Small intestine (tissue), 7 donors: ENCODE results near the gene ERG. TPM values are rescaled to one million over a fixed set of nuclear protein-coding genes. Genes with fewer than 3 reads are reported as not detected.

ENCODE experiments used
- DNase-seq, 2 donors: peaks; one replicate each; pipeline versions ENCODE4 v3.0.0 to v3.0.0-alpha.2; 2013
- FAIRE-seq: peaks from 2 replicates; lab custom pipeline; 2012; peaks lifted over from hg19 to GRCh38; lab: Jason Lieb, UNC
- H3K27ac ChIP-seq, 3 donors: one replicate each; pipeline ENCODE4 v1.5.1; 2013; ENCODE audit warnings: low read length in 2 of 3, mild to moderate bottlenecking in 2 of 3, control low read depth in 1 of 3, inconsistent platforms in 1 of 3, low read depth in 1 of 3, moderate library complexity in 1 of 3
- H3K27me3 ChIP-seq, 3 donors: one replicate each; pipeline ENCODE4 v1.6.1; 2013; ENCODE audit warnings: low read length in 3 of 3, inconsistent platforms in 1 of 3; ENCODE audit not compliant: control insufficient read depth in 3 of 3, insufficient read depth in 3 of 3
- H3K36me3 ChIP-seq, 3 donors: one replicate each; pipeline ENCODE4 v1.6.1; 2013; ENCODE audit warnings: low read length in 3 of 3, inconsistent platforms in 1 of 3, low read depth in 1 of 3, mild to moderate bottlenecking in 1 of 3, moderate library complexity in 1 of 3; ENCODE audit not compliant: control insufficient read depth in 3 of 3, insufficient read depth in 2 of 3
- H3K4me1 ChIP-seq, 3 donors: one replicate each; pipeline ENCODE4 v1.6.1; 2013; ENCODE audit warnings: low read length in 2 of 3, inconsistent platforms in 1 of 3, low read depth in 1 of 3, mild to moderate bottlenecking in 1 of 3, moderate library complexity in 1 of 3; ENCODE audit not compliant: control insufficient read depth in 3 of 3, insufficient read depth in 2 of 3
- H3K4me3 ChIP-seq, 3 donors: one replicate each; pipeline ENCODE4 v1.5.1; 2013; ENCODE audit warnings: low read length in 3 of 3, control low read depth in 1 of 3, inconsistent platforms in 1 of 3, low read depth in 1 of 3, mild to moderate bottlenecking in 1 of 3, moderate library complexity in 1 of 3
- H3K9me3 ChIP-seq, 2 donors: one replicate each; pipeline ENCODE4 v1.6.1; 2013; ENCODE audit warnings: low read depth in 1 of 2, low read length in 1 of 2; ENCODE audit not compliant: control insufficient read depth in 2 of 2, insufficient read depth in 1 of 2
- whole genome bisulfite sequencing, 3 donors: extraction: QIAGEN DNeasy Blood & Tissue Kit; methylation state at CpG; one replicate each; pipeline ENCODE4 v1.1.7; 2013; 5-methylcytosine and 5-hydroxymethylcytosine counted together
- polyA plus RNA-seq, 4 donors: library from polyadenylated mRNA; stranded (reverse) in 3 of 4; unstranded in 1 of 4; fragments of 200-250 nt in 3 of 4; fragments of 120-200 nt in 1 of 4; gene quantifications; one replicate each; pipeline versions ENCODE4 v1.2.1 to v1.2.3, GENCODE V29; 2013
- donor health status: healthy with polysubstance abuse.
- donor health status: control.
- donor health status: control.
- donor health status: Bipolar disorder and iron deficiency.
- donor health status: healthy.

The ERG gene
- polyA plus RNA-seq, 4 donors = 0.22 to 10.8 (median 3.4) TPM

GRCh38 chr21:38361324-38361723 lies 137.0 kb downstream of the ERG start:
- Histone ChIP-seq H3K27ac (no peak overlapping the region), H3K4me3 (no peak overlapping the region), H3K36me3 (no peaks in the 10 kb centered on the region), H3K4me1 (no peaks in the 10 kb centered on the region), H3K27me3 (no peaks in the 10 kb centered on the region), H3K9me3 (no peaks in the 10 kb centered on the region)
- FAIRE-seq = no peak
- 48 to 65% (median 52%) methylated on average over 1 of the region's 1 CpG for WGBS, 3 donors
- DNase-seq = no peak

GRCh38 chr21:38359835-38360234 lies 138.4 kb downstream of the ERG start:
- FAIRE-seq (no peak), DNase-seq (no peak)
- H3K27me3 ChIP-seq = no peaks in the 10 kb centered on the region
- H3K4me3 ChIP-seq = no peak overlapping the region
- WGBS, 3 donors = 78 to 84% (median 83%) methylated on average over 7 of the region's 7 CpGs
- H3K9me3 ChIP-seq = no peaks in the 10 kb centered on the region
- H3K36me3 ChIP-seq = no peaks in the 10 kb centered on the region
- H3K4me1 ChIP-seq = no peaks in the 10 kb centered on the region
- no peak overlapping the region for H3K27ac ChIP-seq

- H3K4me3 ChIP-seq = no peak overlapping the region
- H3K27ac ChIP-seq = no peak overlapping the region
- 78 to 85% (median 83%) methylated on average over 5 of the region's 5 CpGs for WGBS, 3 donors
- no peaks in the 10 kb centered on the region for H3K9me3 ChIP-seq
- no peaks in the 10 kb centered on the region for H3K36me3 ChIP-seq
- DNase-seq (no peak), FAIRE-seq (no peak)
- H3K4me1 ChIP-seq = no peaks in the 10 kb centered on the region
- no peaks in the 10 kb centered on the region for H3K27me3 ChIP-seq
Observed at GRCh38 chr21:38359090-38359489, 139.2 kb downstream of the ERG start.

- no peaks in the 10 kb centered on the region for H3K27me3 ChIP-seq
- no peaks in the 10 kb centered on the region for H3K36me3 ChIP-seq
- no peaks in the 10 kb centered on the region for H3K4me1 ChIP-seq
- FAIRE-seq = no peak
- whole genome bisulfite sequencing, 3 donors = 63 to 83% (median 65%) methylated on average over 3 of the region's 3 CpGs
- H3K27ac ChIP-seq = no peak overlapping the region
- no peaks in the 10 kb centered on the region for H3K9me3 ChIP-seq
- DNase-seq = no peak
- H3K4me3 ChIP-seq = no peak overlapping the region
Observed at GRCh38 chr21:38358666-38359065, 139.6 kb downstream of the ERG start.

GRCh38 chr21:38358098-38358497 lies 140.2 kb downstream of the ERG start:
- DNase-seq (no peak), FAIRE-seq (no peak)
- Histone ChIP-seq H3K4me3 (no peak overlapping the region), H3K36me3 (no peaks in the 10 kb centered on the region), H3K27ac (no peak overlapping the region), H3K27me3 (no peaks in the 10 kb centered on the region), H3K9me3 (no peaks in the 10 kb centered on the region), H3K4me1 (no peaks in the 10 kb centered on the region)
- WGBS, 3 donors = 57 to 73% (median 69%) methylated on average over 1 of the region's 1 CpG

GRCh38 chr21:38356883-38357625 lies 141.2 kb downstream of the ERG start:
- Histone ChIP-seq H3K9me3 (no peaks in the 10 kb centered on the region), H3K27me3 (no peaks in the 10 kb centered on the region), H3K4me3 (no peak overlapping the region), H3K36me3 (no peaks in the 10 kb centered on the region), H3K4me1 (no peaks in the 10 kb centered on the region), H3K27ac (no peak overlapping the region)
- 63 to 73% (median 63%) methylated on average over 14 of the region's 14 CpGs for whole genome bisulfite sequencing, 3 donors
- no peak for FAIRE-seq
- no peak for DNase-seq

GRCh38 chr21:38355992-38356781 lies 142.1 kb downstream of the ERG start:
- 6 to 10% (median 8%) methylated on average over 20 of the region's 20 CpGs for WGBS, 3 donors
- no peak for FAIRE-seq

GRCh38 chr21:38355353-38355752 lies 142.9 kb downstream of the ERG start:
- 83 to 92% (median 88%) methylated on average over 4 of the region's 4 CpGs for WGBS, 3 donors
- Histone ChIP-seq H3K27me3 (no peaks in the 10 kb centered on the region), H3K4me3 (no peak overlapping the region)

More at GRCh38 chr21:38355992-38356781, 142.1 kb downstream of the ERG start:
- Histone ChIP-seq H3K27me3 (no peaks in the 10 kb centered on the region), H3K9me3 (no peaks in the 10 kb centered on the region), H3K36me3 (no peaks in the 10 kb centered on the region), H3K4me3 (no peak overlapping the region), H3K27ac (no peak overlapping the region), H3K4me1 (no peaks in the 10 kb centered on the region)
- peak; percentile 61 to 76 for DNase-seq

More at GRCh38 chr21:38355353-38355752, 142.9 kb downstream of the ERG start:
- Histone ChIP-seq H3K9me3 (no peaks in the 10 kb centered on the region), H3K4me1 (no peaks in the 10 kb centered on the region), H3K36me3 (no peaks in the 10 kb centered on the region), H3K27ac (no peak overlapping the region)
- FAIRE-seq (no peak), DNase-seq (no peak)
